Subcutaneous adipose tissue (tissue), 4 donors: Measurements from ENCODE around the gene SND1. TPM values are rescaled to one million over a fixed set of nuclear protein-coding genes. Genes with fewer than 3 reads are reported as not detected.

Experiments
- CTCF ChIP-seq: fragments of 450-650 bp; IDR thresholded peaks from one replicate; pipeline ENCODE4 v1.5.1; 2016; ENCODE audit warnings: low read depth, mild to moderate bottlenecking, control low read depth, antibody characterized with exemption, moderate library complexity
- total RNA-seq, 4 donors: library from RNA; depleted of rRNA; stranded (reverse); fragments of >200 nt; gene quantifications; one replicate each; pipeline ENCODE4 v1.1.0, GENCODE V29; 2016

Gene SND1
- total RNA-seq, 4 donors from 2014 or later = 73.9 to 98.3 (median 88.9) TPM

- TF ChIP-seq CTCF = no peak
Measured at GRCh38 chr7:127880454-127880853, 228.5 kb downstream of the SND1 start.

GRCh38 chr7:127881564-127881963, 229.6 kb downstream of the SND1 start:
- no peak for TF ChIP-seq CTCF

- TF ChIP-seq CTCF = no peak
Measured at GRCh38 chr7:127882313-127882920, 230.4 kb downstream of the SND1 start.

GRCh38 chr7:127884066-127884559, 232.1 kb downstream of the SND1 start:
- no peak for TF ChIP-seq CTCF

GRCh38 chr7:127885222-127885772, 233.3 kb downstream of the SND1 start:
- no peak for TF ChIP-seq CTCF

GRCh38 chr7:127885843-127886242, 233.8 kb downstream of the SND1 start:
- no peak for TF ChIP-seq CTCF

GRCh38 chr7:127886248-127886647, 234.3 kb downstream of the SND1 start:
- TF ChIP-seq CTCF = no peak
